ENCODE results near the gene XRCC5.

DNA sequence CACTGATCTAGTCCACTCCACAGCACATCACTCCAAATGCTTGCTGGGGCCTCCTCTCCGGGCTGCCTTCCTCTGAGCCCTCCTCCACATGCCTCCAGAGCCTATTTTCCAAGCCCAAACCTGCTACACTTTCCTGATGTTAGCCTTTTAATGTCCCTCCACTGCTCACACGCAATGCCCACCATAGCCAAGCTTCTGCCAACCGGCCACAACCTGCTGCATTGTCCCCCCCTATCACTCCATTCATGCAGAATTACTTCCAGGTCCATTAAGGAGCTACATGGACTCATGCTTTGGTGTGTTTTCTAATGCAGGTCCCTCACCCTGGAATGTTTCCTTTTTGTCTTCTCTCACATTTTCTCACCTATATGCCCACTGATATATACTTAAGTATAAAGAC lies 133.9 kb downstream of the XRCC5 start:
- TF ChIP-seq YY1 (IDR thresholded peaks at IDR 0.05; ENCODE audit: extremely low read depth, insufficient replicate concordance, low read depth, low read length), result no peak
- TF ChIP-seq, protein P1, sequence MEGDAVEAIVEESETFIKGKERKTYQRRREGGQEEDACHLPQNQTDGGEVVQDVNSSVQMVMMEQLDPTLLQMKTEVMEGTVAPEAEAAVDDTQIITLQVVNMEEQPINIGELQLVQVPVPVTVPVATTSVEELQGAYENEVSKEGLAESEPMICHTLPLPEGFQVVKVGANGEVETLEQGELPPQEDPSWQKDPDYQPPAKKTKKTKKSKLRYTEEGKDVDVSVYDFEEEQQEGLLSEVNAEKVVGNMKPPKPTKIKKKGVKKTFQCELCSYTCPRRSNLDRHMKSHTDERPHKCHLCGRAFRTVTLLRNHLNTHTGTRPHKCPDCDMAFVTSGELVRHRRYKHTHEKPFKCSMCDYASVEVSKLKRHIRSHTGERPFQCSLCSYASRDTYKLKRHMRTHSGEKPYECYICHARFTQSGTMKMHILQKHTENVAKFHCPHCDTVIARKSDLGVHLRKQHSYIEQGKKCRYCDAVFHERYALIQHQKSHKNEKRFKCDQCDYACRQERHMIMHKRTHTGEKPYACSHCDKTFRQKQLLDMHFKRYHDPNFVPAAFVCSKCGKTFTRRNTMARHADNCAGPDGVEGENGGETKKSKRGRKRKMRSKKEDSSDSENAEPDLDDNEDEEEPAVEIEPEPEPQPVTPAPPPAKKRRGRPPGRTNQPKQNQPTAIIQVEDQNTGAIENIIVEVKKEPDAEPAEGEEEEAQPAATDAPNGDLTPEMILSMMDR (IDR thresholded peaks at IDR 0.05 in 2 of 3, conservative IDR thresholded peaks at IDR 0.05 in 1 of 3; ENCODE audit: borderline replicate concordance in 1 of 3, insufficient read depth in 1 of 3, low read depth in 2 of 3, low read length in 2 of 3), result no peak
- no peak for TF ChIP-seq POLR2AphosphoS5 (IDR thresholded peaks at IDR 0.05; ENCODE audit: low read depth, low read length)
- TF ChIP-seq TCF7L2 (IDR thresholded peaks at IDR 0.05; ENCODE audit: borderline replicate concordance, extremely low read depth, insufficient read depth, insufficient read length), result no peak
- no peak for TF ChIP-seq CEBPB (IDR thresholded peaks at IDR 0.05; ENCODE audit: low read depth)
- no peak for TF ChIP-seq SIN3A (IDR thresholded peaks at IDR 0.05; ENCODE audit: low read depth)
- TF ChIP-seq JUND (IDR thresholded peaks at IDR 0.05), result no peak
- TF ChIP-seq EZH2 (IDR thresholded peaks at IDR 0.05), result no peak
- no peak for TF ChIP-seq EGR1 (IDR thresholded peaks at IDR 0.05; ENCODE audit: low read depth)

Measured in HCT116 (cell line).